SU-DHL-6 (cell line): Measurements from ENCODE around the gene ZSCAN30.

Experiments
- H2AFZ ChIP-seq: fragments of 200-600 bp; sonication (generic); 2 replicates; pipeline ENCODE4 v1.6.1; 2014; ENCODE audit warnings: low read depth, mild to moderate bottlenecking, moderate library complexity, mixed read lengths, antibody characterized with exemption, low read length; ENCODE audit not compliant: severe bottlenecking
- H3F3A ChIP-seq: fragments of 200-600 bp; shearing (Covaris generic); 2 replicates; pipeline ENCODE4 v1.6.0; 2016; ENCODE audit warnings: antibody characterized with exemption, mild to moderate bottlenecking; ENCODE audit not compliant: insufficient read depth
- H3K27ac ChIP-seq: fragments of 200-600 bp; sonication (generic); 2 replicates; pipeline ENCODE4 v1.5.1; 2016; ENCODE audit warnings: low read depth, mild to moderate bottlenecking, low read length, moderate library complexity, mixed read lengths
- H3K27me3 ChIP-seq: fragments of 200-600 bp; sonication (generic), shearing (Covaris generic); 2 replicates; pipeline ENCODE4 v1.6.0; 2014; ENCODE audit warnings: mild to moderate bottlenecking, low read length
- H3K36me3 ChIP-seq: fragments of 200-600 bp; sonication (generic); 2 replicates; pipeline ENCODE4 v1.6.1; 2014; ENCODE audit warnings: mild to moderate bottlenecking, low read length, mixed read lengths
- H3K4me2 ChIP-seq: fragments of 300-600, 200-600 bp; shearing (Covaris generic), sonication (generic); 2 replicates; pipeline ENCODE4 v1.6.0; 2014; ENCODE audit warnings: low read length, low read depth, mild to moderate bottlenecking; ENCODE audit not compliant: poor library complexity, severe bottlenecking
- H3K4me3 ChIP-seq: fragments of 200-600 bp; sonication (generic); 2 replicates; pipeline ENCODE4 v1.5.1; 2014; ENCODE audit warnings: antibody characterized with exemption, low read length, mild to moderate bottlenecking, mixed read lengths; ENCODE audit not compliant: insufficient read depth, poor library complexity, severe bottlenecking
- H3K79me2 ChIP-seq: fragments of 200-600 bp; sonication (generic); 2 replicates; pipeline ENCODE4 v1.6.1; 2014; ENCODE audit warnings: mild to moderate bottlenecking, low read length, moderate library complexity; ENCODE audit not compliant: insufficient read depth
- H3K9ac ChIP-seq: fragments of 200-600 bp; sonication (generic); 2 replicates; pipeline ENCODE4 v1.7.0; 2014; ENCODE audit warnings: mild to moderate bottlenecking, low read length
- H3K9me2 ChIP-seq: fragments of 200-600 bp; sonication (generic); replicated peaks from 2 replicates; pipeline ENCODE4 v1.6.1; 2014; ENCODE audit warnings: low read length; ENCODE audit not compliant: insufficient read depth
- H3K9me3 ChIP-seq: fragments of 200-600 bp; sonication (generic); 2 replicates; pipeline ENCODE4 v1.6.1; 2014; ENCODE audit warnings: low read length, mixed read lengths; ENCODE audit not compliant: insufficient read depth
- H4K20me1 ChIP-seq: fragments of 200-600 bp; sonication (generic); 2 replicates; pipeline ENCODE4 v1.6.1; 2014; ENCODE audit warnings: low read depth, mild to moderate bottlenecking, antibody characterized with exemption, low read length, moderate library complexity, mixed read lengths
- EZH2phosphoT487 ChIP-seq: fragments of 200-600 bp; sonication (generic), shearing (Covaris generic); conservative IDR thresholded peaks from 2 replicates; pipeline ENCODE4 v1.6.1; 2018; ENCODE audit warnings: mild to moderate bottlenecking, antibody characterized with exemption, low read length, moderate library complexity, mixed read lengths
- TF ChIP-seq, protein P1 (sequence below): fragments of 200-600 bp; sonication (generic); IDR thresholded peaks from one replicate; pipeline ENCODE4 v1.5.1; 2017; ENCODE audit warnings: antibody characterized with exemption, mild to moderate bottlenecking, low read length, moderate library complexity; ENCODE audit not compliant: insufficient read depth, poor library complexity, severe bottlenecking

The ZSCAN30 gene

DNA sequence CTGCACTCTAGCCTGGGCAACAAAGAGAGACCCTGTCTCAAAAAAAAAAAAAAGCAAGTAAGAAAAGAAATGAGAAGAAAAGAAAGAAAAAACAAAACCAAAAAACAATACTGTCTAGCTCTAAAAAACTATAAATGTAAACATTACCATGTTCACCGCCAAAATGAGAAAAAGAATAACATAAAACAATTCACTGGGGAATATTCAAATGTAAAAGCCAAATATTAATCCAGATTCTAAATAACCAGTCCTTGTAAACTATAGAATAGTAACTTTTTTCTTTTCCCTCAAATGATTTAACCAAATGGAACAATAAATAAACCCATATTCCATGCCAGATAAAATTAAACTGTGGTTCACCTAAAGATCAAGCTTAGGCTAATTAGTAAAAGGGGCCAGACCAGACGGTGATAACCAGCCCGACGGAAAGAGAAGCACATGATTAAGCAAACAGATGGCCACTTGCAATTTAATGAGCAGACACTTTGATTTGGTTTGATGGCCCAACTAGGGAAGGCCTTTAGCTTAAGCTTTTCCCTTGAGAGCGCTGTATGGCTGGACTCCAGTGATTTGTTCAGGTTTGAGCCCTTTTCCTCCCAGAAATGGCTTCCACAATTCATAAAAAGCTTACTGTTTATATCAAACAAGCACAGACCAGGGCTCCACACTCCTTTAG lies 88.6 kb downstream of the ZSCAN30 start:
- H3K9ac ChIP-seq = no peak overlapping the region
- H3K27ac ChIP-seq = no peak overlapping the region
- H3K9me2 ChIP-seq = no peaks in the 10 kb centered on the region
- H3K36me3 ChIP-seq = 0 out of 2 replicates have a peak, but pooled peaks cover 3% of the 10 kb centered on the region
- no peak overlapping the region for H3K4me2 ChIP-seq
- no peak overlapping the region for H2AFZ ChIP-seq
- H3F3A ChIP-seq = no peaks in the 10 kb centered on the region
- no peak overlapping the region for H3K4me3 ChIP-seq
- no peaks in the 10 kb centered on the region for H3K79me2 ChIP-seq
- H3K27me3 ChIP-seq = no peaks in the 10 kb centered on the region; the same call in 1 of the 2 replicates
- TF ChIP-seq, protein P1, sequence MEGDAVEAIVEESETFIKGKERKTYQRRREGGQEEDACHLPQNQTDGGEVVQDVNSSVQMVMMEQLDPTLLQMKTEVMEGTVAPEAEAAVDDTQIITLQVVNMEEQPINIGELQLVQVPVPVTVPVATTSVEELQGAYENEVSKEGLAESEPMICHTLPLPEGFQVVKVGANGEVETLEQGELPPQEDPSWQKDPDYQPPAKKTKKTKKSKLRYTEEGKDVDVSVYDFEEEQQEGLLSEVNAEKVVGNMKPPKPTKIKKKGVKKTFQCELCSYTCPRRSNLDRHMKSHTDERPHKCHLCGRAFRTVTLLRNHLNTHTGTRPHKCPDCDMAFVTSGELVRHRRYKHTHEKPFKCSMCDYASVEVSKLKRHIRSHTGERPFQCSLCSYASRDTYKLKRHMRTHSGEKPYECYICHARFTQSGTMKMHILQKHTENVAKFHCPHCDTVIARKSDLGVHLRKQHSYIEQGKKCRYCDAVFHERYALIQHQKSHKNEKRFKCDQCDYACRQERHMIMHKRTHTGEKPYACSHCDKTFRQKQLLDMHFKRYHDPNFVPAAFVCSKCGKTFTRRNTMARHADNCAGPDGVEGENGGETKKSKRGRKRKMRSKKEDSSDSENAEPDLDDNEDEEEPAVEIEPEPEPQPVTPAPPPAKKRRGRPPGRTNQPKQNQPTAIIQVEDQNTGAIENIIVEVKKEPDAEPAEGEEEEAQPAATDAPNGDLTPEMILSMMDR = no peak
- TF ChIP-seq EZH2phosphoT487 = no peak
- no peaks in the 10 kb centered on the region for H4K20me1 ChIP-seq
- 0 out of 2 replicates have a peak, but pooled peaks cover 6% of the 10 kb centered on the region for H3K9me3 ChIP-seq
